Measurements from ENCODE around the gene SCP2. TPM values are rescaled to one million over a fixed set of nuclear protein-coding genes. Genes with fewer than 3 reads are reported as not detected.
A peak's percentile ranks its signal among the peaks of the same experiment; 100 is the strongest.

SCP2 gene
- total RNA-seq, 2 donors from 2014 or later, result 69.9 to 78.8 TPM

DNA sequence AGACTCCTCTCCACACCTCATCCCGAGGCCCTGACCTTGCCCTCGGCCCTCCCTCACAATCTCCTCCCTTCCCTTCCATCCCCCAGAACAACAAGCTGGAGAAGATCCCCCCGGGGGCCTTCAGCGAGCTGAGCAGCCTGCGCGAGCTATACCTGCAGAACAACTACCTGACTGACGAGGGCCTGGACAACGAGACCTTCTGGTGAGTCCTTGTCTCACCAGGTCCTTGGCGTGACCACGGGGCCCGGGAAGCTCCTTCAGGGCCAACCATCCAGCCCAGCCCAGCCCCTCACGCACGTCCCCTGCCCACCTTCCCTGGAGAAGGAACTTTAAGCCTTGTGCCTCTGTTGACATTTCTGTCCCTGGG is 150.5 kb downstream of the SCP2 start:
- ATAC-seq (no peak), DNase-seq (ENCODE audit: low spot score in 2 of 2) (no peak)
- no peak overlapping the region for H3K27ac Mint-ChIP-seq
- H3K9me3 Mint-ChIP-seq, result no peaks in the 10 kb centered on the region
- no peaks in the 10 kb centered on the region for H3K36me3 Mint-ChIP-seq

DNA sequence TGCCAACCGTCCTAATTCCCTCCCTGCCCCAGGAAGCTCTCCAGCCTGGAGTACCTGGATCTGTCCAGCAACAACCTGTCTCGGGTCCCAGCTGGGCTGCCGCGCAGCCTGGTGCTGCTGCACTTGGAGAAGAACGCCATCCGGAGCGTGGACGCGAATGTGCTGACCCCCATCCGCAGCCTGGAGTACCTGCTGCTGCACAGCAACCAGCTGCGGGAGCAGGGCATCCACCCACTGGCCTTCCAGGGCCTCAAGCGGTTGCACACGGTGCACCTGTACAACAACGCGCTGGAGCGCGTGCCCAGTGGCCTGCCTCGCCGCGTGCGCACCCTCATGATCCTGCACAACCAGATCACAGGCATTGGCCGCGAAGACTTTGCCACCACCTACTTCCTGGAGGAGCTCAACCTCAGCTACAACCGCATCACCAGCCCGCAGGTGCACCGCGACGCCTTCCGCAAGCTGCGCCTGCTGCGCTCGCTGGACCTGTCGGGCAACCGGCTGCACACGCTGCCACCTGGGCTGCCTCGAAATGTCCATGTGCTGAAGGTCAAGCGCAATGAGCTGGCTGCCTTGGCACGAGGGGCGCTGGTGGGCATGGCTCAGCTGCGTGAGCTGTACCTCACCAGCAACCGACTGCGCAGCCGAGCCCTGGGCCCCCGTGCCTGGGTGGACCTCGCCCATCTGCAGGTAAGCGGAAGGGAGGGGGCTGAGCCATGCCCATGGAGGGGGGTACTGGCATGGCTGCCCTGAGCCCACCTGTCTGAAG is 151.4 kb downstream of the SCP2 start:
- H3K27ac Mint-ChIP-seq, result no peak overlapping the region
- H3K36me3 Mint-ChIP-seq, result no peaks in the 10 kb centered on the region
- no peak for DNase-seq (ENCODE audit: low spot score in 2 of 2)
- no peak for ATAC-seq
- H3K9me3 Mint-ChIP-seq, result no peaks in the 10 kb centered on the region

DNA sequence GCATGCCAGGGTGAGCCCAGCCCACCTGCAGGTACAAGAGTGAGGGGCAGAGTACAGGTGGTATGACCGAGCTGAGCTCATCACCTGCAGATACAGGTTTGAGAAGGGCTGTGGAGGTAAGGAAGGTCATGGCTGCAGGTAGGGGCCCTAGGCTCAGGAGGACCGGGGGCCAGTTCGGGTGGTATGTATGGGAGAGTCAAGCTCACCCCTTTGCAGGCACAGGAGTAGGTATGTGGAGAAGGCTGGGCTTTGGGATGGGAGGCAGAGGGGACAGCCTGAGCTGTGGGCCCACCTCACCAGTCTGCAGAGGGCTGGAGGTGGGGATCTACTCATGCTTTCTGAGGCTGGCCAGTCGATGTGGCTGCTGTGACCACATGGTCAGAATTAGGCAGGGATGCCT is 152.2 kb downstream of the SCP2 start:
- ATAC-seq (no peak), DNase-seq (ENCODE audit: low spot score in 2 of 2) (no peak)
- Mint-ChIP-seq H3K9me3 (no peaks in the 10 kb centered on the region), H3K36me3 (no peaks in the 10 kb centered on the region), H3K27ac (peak overlapping the region in 1 of 2 donors; percentile 41)

- Mint-ChIP-seq H3K27ac (no peak overlapping the region), H3K36me3 (no peaks in the 10 kb centered on the region), H3K9me3 (no peaks in the 10 kb centered on the region)
- ATAC-seq (no peak), DNase-seq (ENCODE audit: low spot score in 2 of 2) (no peak)
These were observed 153.0 kb downstream of the SCP2 start for GRCh38 chr1:53080041-53080440.

GRCh38 chr1:53080769-53081168 is 153.7 kb downstream of the SCP2 start:
- ATAC-seq, result no peak
- H3K9me3 Mint-ChIP-seq, result no peaks in the 10 kb centered on the region
- DNase-seq (ENCODE audit: low spot score in 2 of 2), result no peak
- no peak overlapping the region for H3K27ac Mint-ChIP-seq
- no peaks in the 10 kb centered on the region for H3K36me3 Mint-ChIP-seq

DNA sequence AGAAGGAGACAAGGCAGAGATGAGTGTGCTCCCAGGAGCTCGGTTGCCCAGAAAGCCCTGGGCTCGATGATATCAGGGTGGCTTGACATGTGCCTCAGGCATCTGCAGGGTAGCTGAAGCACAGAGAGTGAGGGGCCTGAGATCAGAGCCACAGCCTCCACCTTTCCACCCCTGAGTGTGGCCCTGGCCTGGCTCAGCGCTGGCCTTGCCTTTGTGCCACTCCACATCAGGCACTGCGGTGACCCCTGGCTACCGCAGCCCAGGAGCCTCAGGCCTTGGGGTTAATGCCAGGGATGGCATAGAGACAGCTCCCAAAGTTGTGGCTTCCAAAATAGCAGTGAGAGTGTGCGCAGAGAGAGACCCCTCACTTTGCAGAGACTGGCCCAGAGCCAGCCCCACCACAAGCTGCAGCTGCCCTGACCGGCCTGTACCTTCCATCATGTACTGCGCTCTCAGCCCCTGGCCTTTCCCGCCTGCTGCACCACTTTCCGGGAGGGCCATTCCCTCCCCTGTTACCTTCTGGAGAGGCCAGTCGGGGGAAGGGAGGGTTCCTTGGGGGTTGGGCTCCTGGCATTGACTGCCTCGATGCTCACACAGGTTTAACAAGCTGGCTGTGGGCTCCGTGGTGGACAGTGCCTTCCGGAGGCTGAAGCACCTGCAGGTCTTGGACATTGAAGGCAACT is 154.4 kb downstream of the SCP2 start:
- DNase-seq (ENCODE audit: low spot score in 2 of 2) (no peak), ATAC-seq (no peak)
- Mint-ChIP-seq H3K9me3 (no peaks in the 10 kb centered on the region), H3K27ac (no peak overlapping the region), H3K36me3 (no peaks in the 10 kb centered on the region)

DNA sequence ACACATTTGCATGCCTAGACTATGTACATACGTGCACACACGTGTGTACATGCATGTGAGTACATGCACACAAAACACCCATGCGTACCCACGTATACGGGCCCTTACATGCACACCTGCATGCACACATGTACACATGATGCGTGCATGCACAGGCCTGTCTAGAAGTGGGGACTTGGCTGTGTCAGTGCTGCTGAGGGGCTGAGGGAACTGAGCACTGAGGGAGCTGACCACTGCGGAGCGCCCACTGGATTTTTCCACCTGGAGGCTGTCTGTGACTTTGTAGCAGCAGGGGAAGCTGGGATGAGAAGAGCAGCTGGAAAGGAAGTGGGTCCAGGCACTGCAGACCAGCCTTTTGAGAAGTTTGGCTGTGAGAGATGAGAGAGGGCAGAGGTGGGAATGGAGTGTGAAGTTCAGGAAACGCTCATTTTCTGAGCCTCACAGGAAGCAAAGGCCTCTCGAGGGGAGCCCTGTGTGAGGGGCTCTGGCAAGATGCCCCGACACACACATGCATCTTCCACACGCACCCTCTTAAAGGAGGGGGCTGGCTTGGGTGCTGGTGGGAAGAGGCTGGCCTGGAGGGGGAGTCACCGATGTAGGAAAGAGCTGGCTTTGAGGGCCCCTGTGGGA is 155.9 kb downstream of the SCP2 start:
- Mint-ChIP-seq H3K36me3 (no peaks in the 10 kb centered on the region), H3K9me3 (no peaks in the 10 kb centered on the region), H3K27ac (peak overlapping the region; percentile 15 to 63)
- no peak for ATAC-seq
- DNase-seq (ENCODE audit: low spot score in 2 of 2), result no peak

DNA sequence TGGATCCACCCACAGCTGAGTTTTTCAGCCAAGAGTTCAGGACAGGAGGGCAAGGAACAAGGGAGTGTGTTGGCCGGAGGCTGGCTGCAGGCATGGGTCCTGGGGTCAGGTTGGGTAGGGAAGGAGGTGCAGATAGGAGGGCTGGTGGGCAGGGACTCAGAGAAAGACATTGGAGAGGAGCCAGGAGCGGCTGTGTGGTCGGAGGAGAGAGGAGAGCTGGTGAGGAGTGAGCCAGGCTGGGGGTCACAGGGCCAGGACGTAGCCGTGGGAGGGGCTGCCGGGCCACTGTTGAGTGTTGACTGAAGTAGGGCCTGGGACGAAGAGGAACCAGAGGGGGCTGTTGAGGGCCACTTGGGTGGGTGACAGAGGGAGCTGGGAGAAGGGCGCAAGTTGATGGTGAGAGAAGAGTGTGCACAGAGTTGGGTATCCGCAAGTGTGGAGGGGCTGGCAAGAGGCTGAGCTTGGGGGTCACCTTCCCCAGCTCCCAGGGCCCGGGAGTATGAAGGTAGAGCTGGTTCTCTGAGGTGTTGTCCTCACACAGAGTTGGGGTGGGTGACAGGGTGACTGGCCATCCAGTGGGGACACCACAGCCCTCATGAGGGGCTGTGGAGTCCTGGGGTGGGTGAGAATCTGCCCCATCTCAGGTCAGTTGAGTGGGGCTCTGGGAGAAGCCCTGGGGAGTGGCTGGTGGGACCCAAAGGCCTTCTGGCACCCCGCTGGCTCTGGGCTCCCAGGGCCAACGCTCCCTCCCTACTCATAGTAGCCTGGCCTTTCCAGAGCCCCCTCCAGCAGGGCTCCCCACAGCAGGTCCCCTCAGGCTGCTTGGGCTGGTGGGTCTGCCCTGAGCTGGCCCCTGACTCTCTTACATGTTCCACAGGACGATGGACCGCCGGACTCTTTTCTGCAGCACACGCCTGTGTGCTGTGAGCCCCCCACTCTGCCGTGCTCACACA is 156.8 kb downstream of the SCP2 start:
- no peaks in the 10 kb centered on the region for H3K9me3 Mint-ChIP-seq
- H3K36me3 Mint-ChIP-seq, result no peaks in the 10 kb centered on the region
- H3K27ac Mint-ChIP-seq, result peak overlapping the region in 1 of 2 donors; percentile 63
- ATAC-seq, result no peak
- no peak for DNase-seq (ENCODE audit: low spot score in 2 of 2)

DNA sequence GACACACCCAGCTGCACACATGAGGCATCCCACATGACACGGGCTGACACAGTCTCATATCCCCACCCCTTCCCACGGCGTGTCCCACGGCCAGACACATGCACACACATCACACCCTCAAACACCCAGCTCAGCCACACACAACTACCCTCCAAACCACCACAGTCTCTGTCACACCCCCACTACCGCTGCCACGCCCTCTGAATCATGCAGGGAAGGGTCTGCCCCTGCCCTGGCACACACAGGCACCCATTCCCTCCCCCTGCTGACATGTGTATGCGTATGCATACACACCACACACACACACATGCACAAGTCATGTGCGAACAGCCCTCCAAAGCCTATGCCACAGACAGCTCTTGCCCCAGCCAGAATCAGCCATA is 157.5 kb downstream of the SCP2 start:
- no peak for ATAC-seq
- H3K36me3 Mint-ChIP-seq, result no peaks in the 10 kb centered on the region
- no peak for DNase-seq (ENCODE audit: low spot score in 2 of 2)
- H3K27ac Mint-ChIP-seq, result no peak overlapping the region
- H3K9me3 Mint-ChIP-seq, result no peaks in the 10 kb centered on the region

DNA sequence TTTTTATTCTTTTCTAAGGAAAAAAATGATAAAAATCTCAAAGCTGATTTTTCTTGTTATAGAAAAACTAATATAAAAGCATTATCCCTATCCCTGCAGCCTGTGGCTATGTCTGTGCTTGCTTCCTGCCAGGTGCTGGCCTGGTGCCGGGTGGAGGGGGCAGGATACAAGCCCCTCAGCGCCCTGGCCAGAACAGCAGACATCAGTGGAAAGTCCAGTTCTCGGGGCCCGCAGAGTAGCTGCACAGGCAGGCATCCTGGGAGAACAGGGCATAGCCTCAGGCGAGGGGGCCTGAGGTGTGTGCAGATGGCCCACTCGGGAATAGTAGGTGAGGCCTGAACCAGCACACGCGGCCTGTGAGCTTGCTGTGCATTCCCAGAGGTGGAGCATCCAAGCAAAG is 158.3 kb downstream of the SCP2 start:
- no peak for ATAC-seq
- H3K9me3 Mint-ChIP-seq, result no peaks in the 10 kb centered on the region
- no peak for DNase-seq (ENCODE audit: low spot score in 2 of 2)
- no peak overlapping the region for H3K27ac Mint-ChIP-seq
- H3K36me3 Mint-ChIP-seq, result no peaks in the 10 kb centered on the region

DNA sequence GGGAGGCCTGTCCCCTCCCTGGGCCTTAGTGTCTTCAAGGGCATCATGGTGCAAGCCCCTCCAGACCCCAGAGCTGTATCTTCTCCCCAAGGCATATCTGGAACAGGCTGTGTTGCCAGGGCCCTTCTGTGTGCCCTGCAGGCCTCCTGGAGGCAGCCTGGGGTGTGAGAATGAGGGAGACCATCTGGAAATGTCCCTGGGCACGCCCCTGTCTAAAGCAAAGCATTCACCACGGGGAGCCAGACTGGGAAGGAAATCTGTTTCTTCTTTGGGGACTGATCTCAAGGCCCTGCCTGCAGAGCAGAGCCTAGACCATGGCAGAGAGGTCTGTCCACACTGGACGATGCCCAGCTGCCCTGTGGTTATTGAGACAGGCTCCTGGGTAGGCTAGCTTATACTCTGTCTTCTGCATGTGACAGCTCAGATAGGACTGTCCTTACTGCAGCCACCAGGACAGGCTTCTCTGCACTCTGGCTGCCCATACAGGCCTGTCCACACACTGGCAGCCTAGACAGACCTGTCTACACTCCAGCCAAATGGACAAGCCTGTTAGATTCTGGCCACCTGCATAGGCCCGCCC is 159.5 kb downstream of the SCP2 start:
- H3K9me3 Mint-ChIP-seq, result no peaks in the 10 kb centered on the region
- no peak overlapping the region for H3K27ac Mint-ChIP-seq
- ATAC-seq (no peak), DNase-seq (ENCODE audit: low spot score in 2 of 2) (no peak)
- no peaks in the 10 kb centered on the region for H3K36me3 Mint-ChIP-seq

GRCh38 chr1:53087332-53088285 is 160.5 kb downstream of the SCP2 start:
- no peaks in the 10 kb centered on the region for H3K36me3 Mint-ChIP-seq
- ATAC-seq (no peak), DNase-seq (ENCODE audit: low spot score in 2 of 2) (no peak)
- no peak overlapping the region for H3K27ac Mint-ChIP-seq
- H3K9me3 Mint-ChIP-seq, result no peaks in the 10 kb centered on the region

DNA sequence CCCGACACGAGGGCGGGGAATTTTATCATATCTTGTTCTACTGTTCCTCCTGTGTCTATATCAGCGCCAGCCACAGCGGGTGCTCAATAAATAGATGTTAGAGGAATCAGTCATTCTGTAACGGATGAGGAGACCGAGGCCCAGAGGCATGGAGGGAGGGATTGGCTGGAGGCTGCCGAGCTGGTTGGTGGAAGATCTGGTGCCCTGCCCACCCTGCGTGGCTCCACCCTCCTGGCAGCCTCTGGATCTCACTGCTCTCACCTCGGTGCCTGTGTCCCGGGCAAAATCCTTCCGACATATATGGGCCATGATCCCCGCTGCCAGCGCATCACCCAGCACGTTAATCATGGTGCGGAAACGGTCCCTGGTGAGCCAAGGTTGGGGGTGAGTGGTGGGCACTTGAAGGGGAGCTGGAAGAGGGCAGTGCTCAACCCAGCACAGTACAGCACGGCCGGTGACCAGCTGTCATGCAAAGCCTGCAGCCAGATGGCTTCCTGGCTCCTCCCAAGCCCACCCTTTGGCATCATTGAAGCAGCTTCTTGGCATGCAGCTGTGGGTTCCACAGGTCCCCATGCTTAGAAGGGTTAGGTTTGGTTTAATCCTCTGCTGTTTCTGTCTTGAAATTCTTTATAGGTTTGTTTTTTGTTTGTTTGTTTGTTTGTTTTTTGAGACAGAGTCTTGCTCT is 161.7 kb downstream of the SCP2 start:
- no peak overlapping the region for H3K27ac Mint-ChIP-seq
- no peaks in the 10 kb centered on the region for H3K9me3 Mint-ChIP-seq

DNA sequence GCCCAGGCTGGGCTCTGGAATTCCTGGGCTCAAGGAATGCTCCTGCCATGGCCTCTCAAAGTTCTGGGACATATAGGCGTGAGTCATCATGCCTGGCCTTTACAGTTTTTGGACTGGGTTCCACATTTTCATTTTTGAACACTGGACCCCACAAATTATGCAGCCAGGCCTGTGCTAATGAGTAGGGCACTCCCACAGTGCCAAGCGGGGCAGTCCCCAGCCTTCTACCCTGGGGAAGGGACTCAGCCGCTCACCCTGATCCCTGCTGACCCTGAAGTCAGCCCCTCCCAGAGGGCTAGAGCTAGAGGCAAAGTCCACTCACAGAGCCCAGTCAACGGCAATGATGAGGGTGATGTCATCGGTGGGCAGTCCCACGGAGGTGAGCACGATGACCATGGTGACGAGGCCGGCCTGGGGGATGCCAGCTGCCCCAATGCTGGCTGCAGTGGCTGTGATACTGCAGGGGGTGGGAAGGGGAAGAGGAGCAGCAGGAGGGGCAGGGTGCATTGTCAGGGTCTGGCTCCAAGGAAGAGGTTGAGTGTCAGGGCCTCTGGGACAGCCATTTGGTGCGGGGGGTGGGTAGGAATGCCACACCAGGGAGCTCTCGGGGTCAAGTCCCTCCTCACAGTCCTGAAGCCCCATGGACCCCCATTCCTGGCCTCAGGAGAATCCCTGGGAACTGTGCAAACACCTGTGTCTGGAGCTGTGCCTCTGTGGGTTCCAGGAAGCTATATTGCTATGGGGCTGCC is 162.6 kb downstream of the SCP2 start:
- no peak for DNase-seq (ENCODE audit: low spot score in 2 of 2)
- no peak for ATAC-seq
- H3K9me3 Mint-ChIP-seq, result no peaks in the 10 kb centered on the region
- H3K36me3 Mint-ChIP-seq, result no peaks in the 10 kb centered on the region
- no peak overlapping the region for H3K27ac Mint-ChIP-seq

More for the DNA sequence above, 161.7 kb downstream of the SCP2 start:
- no peaks in the 10 kb centered on the region for H3K36me3 Mint-ChIP-seq
- DNase-seq (ENCODE audit: low spot score in 2 of 2) (no peak), ATAC-seq (no peak)
